NCI-H748 (cell line): ENCODE measurements around the gene APOL2.
"Not testable (repeated sequence)": the region's sequence is repeated elsewhere in the genome, so short reads cannot be mapped to it uniquely, and the experiment has no call there.

Experiments used
- DNase-seq: peaks from one replicate; lab custom pipeline; 2025; ENCODE audit not compliant: unreplicated experiment; lab: John Stamatoyannopoulos, UW

Gene APOL2

DNA sequence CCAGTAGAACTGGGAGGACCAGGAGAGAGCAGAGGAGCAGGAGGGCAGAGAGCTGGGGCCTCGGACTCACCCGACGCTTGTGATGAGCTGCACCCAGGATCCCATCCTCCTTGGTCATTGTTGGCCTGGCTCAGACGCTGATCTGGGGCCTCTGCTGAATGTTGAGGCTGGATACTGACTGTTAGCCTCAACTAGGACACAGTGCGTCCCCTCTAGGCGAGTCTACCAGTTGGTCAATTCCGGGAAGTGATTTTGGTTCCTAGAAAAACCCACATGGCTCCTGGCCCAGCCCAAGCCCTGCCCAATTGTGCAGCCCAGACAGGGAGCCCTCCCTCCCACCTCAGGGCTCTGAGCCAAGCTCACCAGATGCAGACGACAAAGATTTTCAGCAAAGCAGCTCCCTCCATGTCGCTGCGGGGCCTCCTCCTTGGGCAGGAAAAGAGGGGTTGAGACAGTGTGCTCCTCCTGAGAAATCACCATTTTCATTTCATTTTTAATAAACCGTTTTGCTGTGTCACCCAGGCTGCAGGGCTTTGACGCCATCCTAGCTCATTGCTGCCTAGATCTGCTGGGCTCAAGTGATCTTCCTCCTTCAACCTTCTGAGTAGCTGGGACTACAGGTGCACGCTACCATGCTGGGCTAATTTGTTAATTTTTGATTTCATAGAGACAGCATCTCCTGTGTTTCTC is 37.6 kb downstream of the APOL2 start, which contains the start of gene APOL4:
Gene APOL4, minus strand, starts transcription at position 180 of the 690 bp plus-strand sequence. Its CDS starts 75 bp downstream, at position 105.
- peak; percentile 76 for DNase-seq

DNA sequence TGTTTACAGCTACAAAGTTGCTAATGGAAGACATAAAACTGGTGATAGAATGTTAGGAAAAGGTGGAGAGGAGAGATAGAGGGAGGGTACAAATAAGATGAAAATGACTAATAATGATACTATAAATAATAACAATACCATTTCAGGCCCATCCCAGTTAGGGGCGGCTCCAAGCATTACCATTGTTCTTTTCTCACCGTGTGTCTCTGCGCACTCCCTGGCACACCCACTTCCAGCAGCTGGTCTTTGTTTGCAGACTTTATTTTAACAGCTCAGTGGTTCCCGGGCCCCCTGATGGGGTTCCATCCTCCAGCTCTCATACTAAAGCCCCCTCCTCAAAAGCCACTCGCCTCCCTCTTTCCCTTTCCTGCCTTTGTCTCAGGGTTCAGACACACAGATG is 38.3 kb downstream of the APOL2 start:
- not testable (repeated sequence) for DNase-seq

DNA sequence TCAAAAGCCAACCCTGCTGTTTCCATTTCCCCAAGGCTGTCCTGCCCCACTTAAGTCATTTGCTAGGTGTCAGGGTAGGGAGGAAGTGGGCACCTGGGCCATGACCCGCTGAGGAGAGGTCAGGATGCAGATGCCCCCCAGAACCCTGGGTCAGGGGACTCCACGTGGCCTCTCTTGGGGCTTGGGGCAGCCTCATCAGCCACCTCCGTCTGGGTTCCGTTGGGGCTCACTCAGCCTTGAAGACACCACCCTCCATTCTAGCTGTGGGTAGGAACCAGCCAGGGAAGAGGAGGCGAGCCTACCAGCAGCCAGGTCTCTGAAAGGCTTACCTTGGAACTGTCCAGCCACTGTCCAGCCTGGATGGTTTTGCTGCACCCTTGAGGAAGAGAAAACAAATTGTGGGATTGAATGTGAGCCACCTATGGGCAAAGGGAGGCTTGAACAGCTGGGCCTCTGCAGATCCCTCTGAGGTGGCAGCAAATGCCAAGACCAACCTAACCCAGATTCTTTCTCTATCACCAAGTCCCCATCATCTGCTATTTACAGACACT is 40.3 kb downstream of the APOL2 start:
- DNase-seq = no peak

DNA sequence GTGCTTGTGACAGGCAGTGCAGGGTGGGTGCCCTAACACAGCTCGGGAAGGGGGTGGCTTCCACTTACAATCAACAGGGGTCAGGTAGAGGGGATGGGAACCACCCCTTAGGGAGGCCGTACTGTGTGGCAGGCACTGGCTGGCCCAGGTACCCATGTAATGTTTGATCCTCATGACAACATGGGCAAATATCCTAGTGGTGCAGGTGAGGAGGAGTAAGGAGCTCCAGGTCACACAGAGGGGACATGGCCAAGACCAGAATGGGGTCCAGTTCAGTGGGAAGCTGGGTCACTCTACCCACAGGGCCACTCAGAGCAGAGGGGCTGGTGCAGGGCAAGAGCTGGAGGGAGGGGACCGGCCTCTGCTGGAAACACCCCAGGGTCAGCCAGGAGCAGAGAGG is 40.8 kb downstream of the APOL2 start:
- DNase-seq = no peak

DNA sequence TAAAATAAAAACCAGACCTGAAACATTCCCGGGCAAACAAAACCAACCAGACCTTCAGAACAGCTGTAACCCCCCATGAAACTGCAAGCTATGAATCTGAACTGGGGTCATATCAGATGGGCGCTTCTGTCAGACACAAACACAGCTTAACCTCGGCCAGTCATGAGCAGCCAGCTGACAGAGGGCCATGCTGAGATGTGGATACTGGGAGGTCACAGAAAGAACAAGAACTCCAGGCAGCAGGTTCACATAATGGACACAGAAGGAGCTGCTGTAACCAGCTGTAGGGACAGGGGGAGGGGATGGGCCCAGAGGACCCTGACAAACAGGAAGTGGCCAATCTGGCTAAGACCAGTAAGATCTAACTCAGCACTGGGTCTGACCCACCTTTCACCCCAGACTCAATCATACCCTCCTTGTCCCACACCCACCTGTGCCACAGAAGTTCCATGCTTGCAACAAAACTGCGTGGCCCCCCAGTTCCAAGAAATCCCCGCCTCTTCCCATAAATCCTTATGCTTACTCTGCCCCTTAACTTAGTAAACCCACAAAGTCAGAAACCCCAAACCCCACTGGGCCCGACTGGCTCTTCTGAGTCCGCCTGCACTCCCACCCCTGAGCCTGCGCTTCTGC is 41.7 kb downstream of the APOL2 start:
- DNase-seq = peak; percentile 42

DNA sequence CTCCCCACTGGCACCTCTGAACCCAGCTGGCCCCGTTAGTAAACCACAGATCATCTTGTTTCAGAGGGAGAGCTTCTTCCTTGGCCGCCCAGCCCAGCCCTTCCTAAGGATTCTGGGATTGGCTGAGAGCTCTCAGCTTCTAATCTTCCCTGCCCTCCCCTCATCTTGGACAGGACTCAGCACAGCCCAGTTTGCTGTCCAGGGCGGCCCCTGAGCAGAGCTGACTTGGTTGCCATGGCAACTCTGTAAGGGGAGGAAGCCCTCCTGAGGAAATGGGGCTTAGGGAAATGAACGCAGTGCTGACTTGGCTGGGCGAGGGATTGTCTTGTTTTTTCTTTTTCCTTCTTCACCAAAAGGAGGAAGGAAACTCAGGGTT is 42.3 kb downstream of the APOL2 start:
- DNase-seq = peak; percentile 75

DNA sequence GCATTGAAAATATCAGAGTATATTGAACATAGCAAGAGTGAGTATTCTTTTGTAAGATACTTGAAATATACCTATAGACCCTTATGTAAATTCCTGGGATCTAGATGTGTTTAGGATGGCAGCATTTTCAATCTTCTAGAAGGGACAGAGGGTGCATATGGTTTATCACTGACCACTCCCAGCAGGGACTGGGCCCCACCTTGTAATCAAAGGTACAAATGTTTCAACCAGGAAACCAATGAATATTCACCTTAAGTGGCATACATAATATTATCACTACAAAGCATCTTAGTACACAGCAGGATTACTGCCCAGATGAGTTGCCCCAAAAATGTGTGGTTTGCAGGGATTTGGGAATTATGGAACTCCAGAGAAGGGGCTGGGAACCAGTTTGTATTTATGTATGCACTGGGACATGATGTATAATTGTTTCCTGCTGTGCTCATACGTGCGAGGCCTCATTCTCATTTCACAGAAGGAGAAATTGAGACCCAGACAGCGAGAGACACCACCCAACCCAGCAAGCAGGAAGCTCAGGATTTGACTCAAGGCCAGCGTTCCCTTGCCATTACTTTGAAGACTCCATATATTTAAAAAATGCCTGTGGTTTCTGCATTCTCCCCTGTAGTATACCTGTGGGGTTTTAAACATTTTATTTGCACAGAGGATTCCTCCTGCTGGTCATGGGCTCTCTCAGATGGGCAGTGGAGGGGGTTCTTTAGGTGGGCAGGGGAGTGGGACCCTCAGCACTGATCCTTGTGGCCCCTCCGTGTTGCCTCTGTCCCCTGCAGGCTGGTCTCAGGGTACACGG is 42.9 kb downstream of the APOL2 start:
- no peak for DNase-seq

DNA sequence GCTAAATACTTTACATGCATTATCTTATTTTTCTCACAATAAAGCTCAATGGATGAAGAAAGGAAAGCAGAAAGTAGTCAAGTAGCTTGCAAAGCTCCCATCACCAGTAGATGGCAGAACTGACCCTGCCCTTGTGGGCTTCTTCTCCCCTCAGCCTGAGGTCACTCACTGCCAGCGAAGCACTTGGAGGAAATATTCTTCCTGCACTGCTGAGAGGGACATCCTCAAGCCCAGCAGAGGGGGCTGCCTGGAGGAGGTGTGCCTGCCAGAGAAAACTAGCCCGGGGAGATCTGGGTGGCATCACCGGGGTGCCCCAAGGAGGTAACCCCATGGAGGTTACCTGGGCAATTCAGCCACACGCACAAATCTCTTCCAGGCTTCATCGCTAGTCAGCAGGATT is 44.4 kb downstream of the APOL2 start:
- DNase-seq = peak; percentile 51

DNA sequence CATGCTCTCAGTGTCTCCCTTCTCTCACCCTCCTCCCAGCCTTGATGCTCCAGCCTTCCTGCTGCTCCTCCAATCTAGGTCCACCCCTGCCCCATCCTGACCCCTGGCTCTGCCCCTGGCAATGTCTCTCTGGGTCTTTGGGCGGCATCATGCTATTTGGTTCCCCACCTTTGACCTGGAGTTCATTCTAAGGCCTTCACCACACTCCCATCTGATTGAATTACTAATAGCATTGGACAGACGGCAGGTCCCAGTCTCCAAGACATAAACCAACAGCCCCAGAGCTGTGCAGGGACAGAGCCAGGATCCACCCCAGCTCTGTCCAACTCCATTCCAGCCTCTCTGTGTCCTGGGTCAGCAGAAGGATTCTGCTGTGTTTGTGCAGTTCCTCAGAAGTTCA is 44.9 kb downstream of the APOL2 start:
- no peak for DNase-seq

DNA sequence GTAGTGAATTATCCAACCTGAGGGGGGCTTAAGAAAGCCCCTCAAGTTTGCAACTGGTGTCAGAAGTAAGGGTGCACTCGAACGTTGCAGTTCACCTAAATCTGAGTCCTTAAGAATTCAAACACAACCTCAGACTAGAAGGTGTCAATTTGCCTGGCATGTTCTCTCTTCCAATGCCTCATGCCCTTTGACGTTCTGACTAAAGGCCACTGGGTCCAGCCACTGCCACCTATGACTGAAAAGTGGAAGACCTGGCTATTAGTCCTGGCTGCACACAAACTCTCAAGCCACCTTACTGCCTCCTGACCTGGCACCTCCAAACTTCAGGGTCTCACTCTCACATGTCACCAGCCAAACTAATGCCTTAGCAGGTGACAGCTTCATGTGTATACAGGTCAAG is 45.8 kb downstream of the APOL2 start:
- DNase-seq = no peak

DNA sequence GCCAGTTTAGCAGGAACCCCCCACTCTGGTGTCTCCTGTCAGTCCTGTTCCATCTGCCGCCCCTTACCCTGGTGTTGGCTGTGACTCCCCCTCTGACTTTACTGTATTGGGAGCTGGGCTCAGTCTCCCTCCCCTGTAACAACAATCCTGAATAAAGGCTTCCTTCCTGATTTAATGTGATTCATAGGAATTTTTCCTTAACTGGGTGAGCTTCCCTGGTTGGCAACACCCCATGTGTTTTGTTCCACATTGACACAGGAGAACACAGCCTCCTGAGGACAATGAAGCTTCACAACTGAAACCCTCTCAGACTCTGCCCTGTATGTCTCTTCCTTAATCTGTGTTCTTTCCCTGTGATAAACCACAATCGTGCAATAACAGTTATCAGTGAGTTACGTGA is 46.2 kb downstream of the APOL2 start:
- no peak for DNase-seq

DNA sequence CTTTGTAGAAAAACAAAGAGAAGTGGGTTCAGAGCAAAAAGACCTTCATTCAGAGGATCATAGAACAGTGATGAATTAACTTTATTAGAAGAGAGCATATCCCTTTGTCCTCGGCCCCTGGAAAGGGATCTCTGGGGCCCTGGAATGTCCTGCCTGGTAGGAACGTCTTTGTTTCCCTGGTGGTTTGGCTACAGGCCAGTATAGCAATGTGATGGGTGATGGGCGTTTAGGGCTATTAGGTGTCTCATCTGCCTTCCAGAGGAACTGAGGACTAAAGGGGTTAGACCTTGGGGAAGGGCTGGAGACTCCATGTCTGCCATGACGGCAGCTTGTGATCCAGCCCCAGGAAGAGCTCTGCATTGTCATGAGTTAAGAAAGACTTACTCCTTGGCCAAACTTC is 46.8 kb downstream of the APOL2 start:
- DNase-seq = no peak

DNA sequence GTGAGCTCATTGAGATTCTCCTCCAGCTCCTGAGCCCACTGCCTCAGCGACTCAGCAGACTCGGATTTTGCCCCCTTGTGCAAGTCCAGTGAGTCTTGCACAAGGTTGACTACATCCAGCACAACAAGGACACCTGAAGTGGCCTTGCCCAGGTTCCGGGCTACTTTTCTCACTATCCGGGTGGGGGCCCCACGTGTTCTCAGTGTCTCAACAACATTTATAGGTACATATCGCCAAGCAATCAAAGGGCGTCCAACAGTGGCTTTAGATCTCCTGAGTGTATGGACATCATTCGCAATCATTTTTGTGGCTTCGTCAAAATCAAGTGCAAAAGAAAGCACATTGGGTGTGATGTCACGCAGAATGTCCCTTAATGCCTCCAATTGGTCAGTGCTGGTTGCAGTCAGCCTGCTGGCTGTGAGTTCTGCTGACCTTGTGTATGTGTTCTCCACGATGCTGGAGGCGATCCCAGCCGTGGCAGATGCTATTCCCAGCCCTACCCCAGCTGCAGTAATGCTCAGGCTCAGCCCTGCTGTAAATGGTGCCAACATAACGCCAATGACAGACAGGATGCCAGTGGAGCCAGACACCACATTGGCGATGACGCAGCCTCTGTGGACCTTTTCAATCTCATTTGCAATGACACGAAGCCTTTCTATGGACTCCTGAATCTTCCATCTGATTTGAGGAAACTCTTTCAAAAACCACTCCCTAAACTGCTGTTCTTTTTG is 48.1 kb downstream of the APOL2 start:
- no peak for DNase-seq

DNA sequence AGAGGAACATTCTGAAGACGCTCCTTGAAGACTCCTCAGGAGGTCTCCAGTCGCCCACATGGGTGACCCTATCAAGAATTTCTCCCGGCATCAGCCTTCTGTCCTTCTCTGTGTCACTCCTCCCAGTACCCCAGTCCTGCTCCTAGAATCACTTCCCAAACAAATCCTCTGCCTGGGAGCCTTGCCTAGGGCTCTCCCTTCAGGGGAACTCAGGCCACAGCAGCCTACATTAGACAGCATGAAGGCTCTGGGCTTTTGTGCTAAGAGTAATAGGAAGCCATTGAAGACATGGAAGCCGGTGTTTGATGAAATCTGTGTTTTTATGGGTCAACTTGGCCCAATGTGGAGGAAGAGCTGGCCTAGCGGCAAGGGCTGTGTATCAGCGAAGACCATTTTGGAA is 51.5 kb downstream of the APOL2 start:
- not testable (repeated sequence) for DNase-seq

DNA sequence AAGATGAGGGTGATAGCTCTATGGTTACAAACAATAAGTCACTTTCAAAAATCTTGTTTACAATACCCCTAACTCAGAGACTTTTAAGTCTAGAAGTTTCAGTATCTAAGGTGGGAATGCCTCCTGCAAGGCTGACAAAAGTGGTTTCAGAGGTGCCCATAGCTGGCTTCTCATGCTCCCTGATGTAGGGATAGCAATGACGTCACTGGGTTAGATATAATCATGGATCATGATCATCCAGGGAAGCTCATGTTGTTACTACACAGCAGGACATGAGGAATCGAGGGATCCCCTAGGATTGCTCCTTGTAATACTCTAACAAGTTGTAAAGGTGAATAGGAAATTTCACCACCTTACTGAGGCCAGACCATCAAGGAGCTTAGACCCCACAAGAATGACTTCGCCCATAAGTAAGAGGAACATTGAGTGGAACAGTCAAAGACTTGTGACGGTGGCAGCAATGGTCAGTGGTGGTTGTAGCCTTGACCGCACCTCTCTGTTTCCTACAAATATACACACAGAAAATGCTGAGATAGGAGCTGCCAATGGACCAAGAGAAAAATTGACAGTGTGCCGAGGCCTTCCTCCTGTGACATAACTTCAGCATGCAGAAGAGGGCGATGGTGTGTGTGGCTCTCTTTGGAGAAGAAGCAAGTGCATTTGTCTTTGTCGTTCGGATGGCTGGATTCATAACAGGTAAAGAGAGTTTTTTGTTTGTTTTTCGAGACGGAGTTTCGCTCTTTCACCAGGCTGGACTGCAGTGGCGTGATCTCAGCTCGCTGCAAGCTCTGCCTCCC is 53.3 kb downstream of the APOL2 start:
- DNase-seq = no peak

DNA sequence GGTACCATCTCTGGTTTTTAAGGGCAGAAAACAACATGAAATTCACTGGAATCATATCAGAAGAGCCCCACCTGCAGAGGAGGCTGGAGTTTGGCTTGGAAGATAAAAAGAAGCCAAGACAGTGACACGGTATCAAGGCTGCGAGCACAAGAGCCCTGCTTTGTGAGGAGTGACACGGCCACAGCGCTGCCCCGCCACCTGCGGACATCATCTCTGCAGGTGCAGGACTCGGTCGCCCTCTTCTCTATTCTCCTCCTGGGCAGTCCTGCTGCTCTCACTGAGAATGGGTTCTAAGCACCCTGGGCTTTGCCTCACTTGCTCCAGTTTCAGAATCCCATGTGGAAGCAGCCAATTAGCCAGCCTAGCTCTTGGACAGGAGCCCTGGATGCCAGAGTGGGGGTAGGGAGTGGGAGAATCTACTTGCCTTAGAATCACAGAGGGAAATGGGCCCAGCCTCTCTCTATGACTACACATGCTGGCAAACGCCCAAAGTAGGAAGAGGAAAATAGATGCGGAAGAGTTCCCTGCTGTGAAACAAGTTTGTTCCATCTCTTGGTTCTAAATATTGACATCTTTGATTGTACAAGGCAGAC is 54.8 kb downstream of the APOL2 start:
- DNase-seq = no peak

DNA sequence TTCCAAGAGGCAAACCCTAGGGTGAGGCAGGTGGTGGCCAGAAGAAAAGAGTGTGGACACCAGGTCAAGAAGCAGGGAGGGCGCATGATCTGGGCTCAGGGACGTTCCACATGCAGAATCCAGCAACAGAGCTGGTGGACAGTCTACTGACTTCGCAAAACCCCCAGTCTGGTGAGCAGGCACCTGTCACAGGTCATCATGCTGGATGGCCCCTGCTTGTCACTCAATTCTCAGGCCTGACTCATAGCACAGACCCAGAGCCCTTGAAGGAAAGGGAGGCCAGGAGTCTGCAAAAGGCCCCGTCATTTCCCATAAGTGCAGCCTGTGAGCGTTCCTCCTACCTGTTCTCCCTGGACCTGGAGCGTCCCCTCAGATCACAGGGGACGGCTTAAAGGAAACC is 55.9 kb downstream of the APOL2 start:
- no peak for DNase-seq

DNA sequence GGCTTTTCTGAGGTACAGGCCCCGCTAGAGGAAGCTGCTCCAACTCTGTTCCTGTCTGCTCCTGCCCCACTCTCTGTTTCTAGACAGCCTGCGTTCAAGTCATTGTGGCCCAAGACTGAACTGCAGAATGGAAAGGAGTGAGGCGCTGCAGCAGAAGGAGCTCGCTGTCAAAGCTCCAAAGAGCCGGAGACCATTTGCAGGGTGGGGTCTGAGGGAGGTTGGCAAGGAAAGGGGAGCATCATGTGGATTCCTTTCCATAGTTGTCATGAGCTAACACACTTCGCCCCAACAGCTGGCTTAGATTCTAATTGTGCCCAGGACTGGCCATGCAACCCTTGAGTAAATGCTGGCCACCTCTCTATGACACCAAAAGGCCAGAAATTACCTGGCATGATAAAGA is 56.5 kb downstream of the APOL2 start:
- DNase-seq = no peak

DNA sequence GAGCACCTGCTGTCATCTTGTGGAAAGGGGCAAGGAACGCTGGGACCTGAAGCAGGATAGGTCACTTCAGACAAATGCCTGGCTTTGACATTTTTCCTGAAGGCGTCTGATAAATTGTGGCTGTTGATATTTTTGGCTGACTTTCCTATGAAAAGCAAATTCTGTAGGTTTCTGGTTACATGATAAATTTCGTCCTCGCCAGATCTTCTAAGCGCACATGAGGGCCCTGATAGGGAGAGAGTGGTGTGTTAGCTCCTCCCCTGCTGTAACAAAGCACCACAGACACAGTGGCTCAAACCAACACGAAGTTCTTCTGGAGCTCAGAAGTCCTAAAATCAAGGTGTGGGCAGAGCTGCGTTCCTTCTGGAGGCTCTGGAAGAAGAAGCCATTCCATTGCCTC is 57.3 kb downstream of the APOL2 start:
- DNase-seq = no peak

DNA sequence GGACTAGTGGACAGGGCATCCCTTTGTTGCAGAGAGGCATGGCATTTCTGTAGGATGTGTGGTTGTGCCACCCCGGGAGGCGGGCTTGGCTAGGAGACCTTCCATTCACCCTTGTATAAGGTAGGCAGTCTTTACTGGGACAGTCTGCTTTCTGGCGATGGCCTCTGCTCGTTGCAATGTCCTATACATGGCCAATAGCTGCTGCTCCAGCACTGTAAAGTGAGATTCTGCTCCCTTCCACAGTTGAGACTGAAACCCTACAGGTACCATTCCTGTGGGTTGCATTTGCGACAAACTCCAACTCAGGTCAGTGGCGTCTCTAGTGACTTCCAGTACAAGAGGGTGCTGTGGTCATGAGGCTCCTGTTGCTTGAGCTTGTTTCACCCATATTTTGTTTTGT is 58.4 kb downstream of the APOL2 start:
- DNase-seq = no peak
